PC-9 (cell line): ENCODE measurements around the gene ARHGAP26. TPM values are rescaled to one million over a fixed set of nuclear protein-coding genes. Genes with fewer than 3 reads are reported as not detected.

ENCODE experiments used
- BruUV-seq: library from RNA; stranded (reverse); fragments of 400-500 nt; replicated peaks from 2 replicates; lab custom pipeline; 2021; lab: Mats Ljungman, UMichigan
- CTCF ChIA-PET: fragments of 300-600 bp; sonication (Branson Sonifier 250); formaldehyde crosslinking; loops from one replicate; lab custom pipeline; 2022; ENCODE audit warnings: antibody characterized with exemption; lab: Charles Lee
- POLR2A ChIA-PET: fragments of 300-600 bp; sonication (Branson Sonifier 250); formaldehyde crosslinking; loops from one replicate; lab custom pipeline; 2022; ENCODE audit warnings: antibody characterized with exemption; ENCODE audit not compliant: unreplicated experiment; lab: Charles Lee
- DNase-seq, 2 experiments: peaks; one replicate each; pipeline versions ENCODE4 v3.0.0 to v3.0.0-alpha.2; 2015 to 2022; ENCODE audit warnings: mixed read lengths in 1 of 2
- H2AFZ ChIP-seq: fragments of 200-600 bp; sonication (generic); 2 replicates; pipeline ENCODE4 v1.8.1; 2017; ENCODE audit warnings: antibody characterized with exemption
- H3F3A ChIP-seq: fragments of 200-600 bp; sonication (generic); 2 replicates; pipeline ENCODE4 v1.8.1; 2017; ENCODE audit warnings: antibody characterized with exemption, mild to moderate bottlenecking, low read depth; ENCODE audit not compliant: insufficient read depth
- H3K27ac ChIP-seq: fragments of 200-600 bp; sonication (generic); 2 replicates; pipeline ENCODE4 v1.6.1; 2016; ENCODE audit warnings: mixed run types
- H3K27me3 ChIP-seq: fragments of 200-600 bp; sonication (generic); 2 replicates; pipeline ENCODE4 v1.6.1; 2016; ENCODE audit warnings: low read depth, mixed run types; ENCODE audit not compliant: insufficient read depth
- H3K36me3 ChIP-seq: fragments of 200-600 bp; sonication (generic); 2 replicates; pipeline ENCODE4 v1.6.1; 2016; ENCODE audit warnings: low read depth, mixed run types
- H3K4me1 ChIP-seq: fragments of 200-600 bp; sonication (generic); replicated peaks from 2 replicates; pipeline ENCODE4 v1.6.1; 2016; ENCODE audit warnings: mixed run types; ENCODE audit not compliant: insufficient read depth
- H3K4me2 ChIP-seq: fragments of 200-600 bp; sonication (generic); 2 replicates; pipeline ENCODE4 v1.6.1; 2017; ENCODE audit warnings: mixed run types
- H3K4me3 ChIP-seq: fragments of 200-600 bp; sonication (generic); 2 replicates; pipeline ENCODE4 v1.6.1; 2016; ENCODE audit warnings: mixed run types
- H3K79me2 ChIP-seq: fragments of 200-600 bp; sonication (generic); 2 replicates; pipeline ENCODE4 v1.6.1; 2017; ENCODE audit warnings: low read depth, mixed run types
- H3K9me2 ChIP-seq: fragments of 200-600 bp; sonication (generic); 2 replicates; pipeline ENCODE4 v1.8.1; 2017; ENCODE audit warnings: mild to moderate bottlenecking; ENCODE audit not compliant: insufficient read depth
- H3K9me3 ChIP-seq: fragments of 200-600 bp; sonication (generic); 2 replicates; pipeline ENCODE4 v1.8.1; 2016; ENCODE audit warnings: low read depth; ENCODE audit not compliant: insufficient read depth
- H4K20me1 ChIP-seq: fragments of 200-600 bp; sonication (generic); 2 replicates; pipeline ENCODE4 v1.8.1; 2017; ENCODE audit not compliant: insufficient read depth
- CTCF ChIP-seq: fragments of 200-600 bp; sonication (generic); conservative IDR thresholded peaks from 2 replicates; pipeline ENCODE4 v1.6.1; 2017; ENCODE audit warnings: mixed run types, antibody characterized with exemption, mild to moderate bottlenecking, moderate library complexity
- EZH2 ChIP-seq: fragments of 200-600 bp; sonication (generic); IDR thresholded peaks from 2 replicates; pipeline ENCODE4 v1.8.0; 2017; ENCODE audit warnings: antibody characterized with exemption, low read depth
- intact Hi-C: fragments of 100-400 bp; cut with micrococcal nuclease; formaldehyde crosslinking; loops from one replicate; pipeline ENCODE4 v1.10.0; 2022; ENCODE audit not compliant: unreplicated experiment
- total RNA-seq: library from RNA; stranded (reverse); gene quantifications from 2 replicates; pipeline ENCODE4 v1.2.3, GENCODE V29; 2021

ARHGAP26 gene
- total RNA-seq, 1 experiment from 2014 or later: 29.7 TPM

GRCh38 chr5:143207058-143207457 lies 436.9 kb downstream of the ARHGAP26 start:
- Histone ChIP-seq H3K9me2 (no peaks in the 10 kb centered on the region; the same call in 1 of the 2 replicates), H3K27ac (no peak overlapping the region), H3K4me3 (no peak overlapping the region), H3K27me3 (no peaks in the 10 kb centered on the region), H3K36me3 (no peaks in the 10 kb centered on the region), H4K20me1 (no peaks in the 10 kb centered on the region), H3K79me2 (no peaks in the 10 kb centered on the region), H3F3A (no peaks in the 10 kb centered on the region; the same call in 1 of the 2 replicates), H2AFZ (no peak overlapping the region), H3K9me3 (no peaks in the 10 kb centered on the region), H3K4me1 (no peaks in the 10 kb centered on the region), H3K4me2 (no peak overlapping the region)
- intact Hi-C loops: loop anchor here (10.0 kb wide), 1 partner anchor 618 kb away; no protein-coding TSS in a partner anchor
- CTCF ChIA-PET: no interaction called here
- no peak for TF ChIP-seq CTCF
- no peak for TF ChIP-seq EZH2
- no TSS peak for BruUV-seq
- POLR2A ChIA-PET: interaction anchor here (0.6 kb wide), 1 partner anchor 76 kb away, joined by 4 read pairs; no protein-coding TSS in a partner anchor
- no peak for DNase-seq

GRCh38 chr5:143207563-143208364 lies 437.6 kb downstream of the ARHGAP26 start:
- Histone ChIP-seq H2AFZ (no peak overlapping the region), H4K20me1 (no peaks in the 10 kb centered on the region), H3K4me2 (no peak overlapping the region), H3K79me2 (no peaks in the 10 kb centered on the region), H3K4me1 (no peaks in the 10 kb centered on the region), H3K27me3 (no peaks in the 10 kb centered on the region), H3K9me3 (no peaks in the 10 kb centered on the region), H3K36me3 (no peaks in the 10 kb centered on the region), H3K9me2 (no peaks in the 10 kb centered on the region; the same call in 1 of the 2 replicates), H3K4me3 (no peak overlapping the region), H3K27ac (no peak overlapping the region), H3F3A (no peaks in the 10 kb centered on the region; the same call in 1 of the 2 replicates)
- CTCF ChIA-PET: no interaction called here
- intact Hi-C loops: loop anchor here (10.0 kb wide), 1 partner anchor 617 kb away; no protein-coding TSS in a partner anchor
- no peak for DNase-seq
- BruUV-seq: no TSS peak
- POLR2A ChIA-PET: interaction anchor here (0.7 kb wide), 1 partner anchor 264 kb away, joined by 5 read pairs; no protein-coding TSS in a partner anchor
- TF ChIP-seq CTCF (no peak), EZH2 (no peak)

GRCh38 chr5:143208365-143208641 lies 438.1 kb downstream of the ARHGAP26 start:
- no TSS peak for BruUV-seq
- intact Hi-C loops: loop anchor here (10.0 kb wide), 1 partner anchor 616 kb away; no protein-coding TSS in a partner anchor
- no peaks in the 10 kb centered on the region for H3K79me2 ChIP-seq
- H3K4me2 ChIP-seq: no peak overlapping the region
- no peaks in the 10 kb centered on the region for H3K9me3 ChIP-seq
- H2AFZ ChIP-seq: no peak overlapping the region
- H4K20me1 ChIP-seq: no peaks in the 10 kb centered on the region
- DNase-seq: no peak
- H3K36me3 ChIP-seq: no peaks in the 10 kb centered on the region
- H3K4me3 ChIP-seq: no peak overlapping the region
- no peaks in the 10 kb centered on the region; the same call in 1 of the 2 replicates for H3F3A ChIP-seq
- no peak overlapping the region for H3K27ac ChIP-seq
- H3K27me3 ChIP-seq: no peaks in the 10 kb centered on the region
- ChIA-PET CTCF (no interaction called here), POLR2A (interaction anchor here (0.7 kb wide), 1 partner anchor 264 kb away, joined by 5 read pairs; no protein-coding TSS in a partner anchor)
- no peaks in the 10 kb centered on the region; the same call in 1 of the 2 replicates for H3K9me2 ChIP-seq
- no peaks in the 10 kb centered on the region for H3K4me1 ChIP-seq
- TF ChIP-seq EZH2 (no peak), CTCF (no peak)
